AG09309 (cell line): ENCODE data around the gene PDSS2.
"Not testable (repeated sequence)": the region's sequence is repeated elsewhere in the genome, so short reads cannot be mapped to it uniquely, and the experiment has no call there.

Experiments
- DNase-seq: peaks from one replicate; pipeline ENCODE4 v3.0.0-alpha.2; 2010; ENCODE audit warnings: low read depth
- H3K4me3 ChIP-seq: 2 replicates; pipeline ENCODE4 v1.5.1; 2011; ENCODE audit warnings: mild to moderate bottlenecking, low read depth, low read length, moderate library complexity; ENCODE audit not compliant: control insufficient read depth
- CTCF ChIP-seq: IDR thresholded peaks from 2 replicates; pipeline ENCODE4 v1.5.1; 2011; ENCODE audit warnings: mild to moderate bottlenecking, low read depth, low read length, inconsistent platforms; ENCODE audit not compliant: insufficient read depth, control insufficient read depth; ENCODE audit errors: missing control alignments

The PDSS2 gene

GRCh38 chr6:107154801-107155160 is 304.6 kb downstream of the PDSS2 start:
- no peak overlapping the region for H3K4me3 ChIP-seq
- no peak for TF ChIP-seq CTCF
- no peak for DNase-seq

- no peak for TF ChIP-seq CTCF
- no peak overlapping the region for H3K4me3 ChIP-seq
- DNase-seq = no peak
These were observed 305.1 kb downstream of the PDSS2 start for GRCh38 chr6:107154131-107154800.

GRCh38 chr6:107152638-107153430 is 306.5 kb downstream of the PDSS2 start:
- no peak overlapping the region for H3K4me3 ChIP-seq
- peak; percentile 8 for DNase-seq
- TF ChIP-seq CTCF = no peak

GRCh38 chr6:107144666-107145065 is 314.7 kb downstream of the PDSS2 start:
- H3K4me3 ChIP-seq = no peak overlapping the region
- no peak for DNase-seq
- no peak for TF ChIP-seq CTCF

- no peak for TF ChIP-seq CTCF
- no peak overlapping the region for H3K4me3 ChIP-seq
- DNase-seq = no peak
These were observed 315.4 kb downstream of the PDSS2 start for GRCh38 chr6:107144014-107144413.

- no peak for TF ChIP-seq CTCF
- no peak for DNase-seq
- H3K4me3 ChIP-seq = no peak overlapping the region
These were observed 318.8 kb downstream of the PDSS2 start for GRCh38 chr6:107140581-107140980.

GRCh38 chr6:107136324-107136723 is 323.0 kb downstream of the PDSS2 start:
- not testable (repeated sequence) for DNase-seq, H3K4me3 ChIP-seq

- not testable (repeated sequence) for DNase-seq, H3K4me3 ChIP-seq
These were observed 324.2 kb downstream of the PDSS2 start for GRCh38 chr6:107135048-107135680.
